Thoracic aorta (tissue), 2 donors: ENCODE data around the gene SMOC2. TPM values are rescaled to one million over a fixed set of nuclear protein-coding genes. Genes with fewer than 3 reads are reported as not detected.

Experiments
- ATAC-seq: fragments of 150-250 bp; one replicate; pipeline ENCODE4 v1.8.0; 2017; ENCODE audit warnings: low read depth; ENCODE audit not compliant: insufficient number of reproducible peaks, low FRiP score
- DNase-seq: peaks from one replicate; pipeline ENCODE4 v3.0.0-alpha.2; 2020; ENCODE audit warnings: low spot score
- H3K27ac ChIP-seq, 2 donors: fragments of 200-600 bp; sonication (generic); 1 replicate in 1 of 2; 2 replicates in 1 of 2; pipeline ENCODE4 v1.5.1; 2016; ENCODE audit warnings: mild to moderate bottlenecking in 2 of 2, moderate library complexity in 2 of 2
- H3K27me3 ChIP-seq: fragments of 200-600 bp; sonication (generic); replicated peaks from 2 replicates; pipeline ENCODE4 v1.6.0; 2016; ENCODE audit warnings: mild to moderate bottlenecking; ENCODE audit not compliant: insufficient read depth
- H3K36me3 ChIP-seq: fragments of 200-600 bp; sonication (generic); one replicate; pipeline ENCODE4 v1.5.1; 2016
- H3K4me1 ChIP-seq, 2 donors: fragments of 200-600 bp; sonication (generic); 1 replicate in 1 of 2; 2 replicates in 1 of 2; pipeline versions ENCODE4 v1.5.1 to v1.6.0; 2016; ENCODE audit warnings: low read depth in 2 of 2, mild to moderate bottlenecking in 1 of 2; ENCODE audit not compliant: control insufficient read depth in 1 of 2
- H3K4me3 ChIP-seq: fragments of 200-600 bp; sonication (generic); 2 replicates; pipeline ENCODE4 v1.5.1; 2016; ENCODE audit warnings: mild to moderate bottlenecking
- H3K9me3 ChIP-seq: fragments of 200-600 bp; sonication (generic); 2 replicates; pipeline ENCODE4 v1.5.1; 2016
- CTCF ChIP-seq: fragments of 200-600 bp; sonication (generic); IDR thresholded peaks from one replicate; pipeline ENCODE4 v1.5.1; 2019; ENCODE audit warnings: antibody characterized with exemption
- total RNA-seq, 2 donors: library from RNA; depleted of rRNA; stranded (reverse); fragments of >200 nt; gene quantifications; one replicate each; pipeline versions ENCODE4 v1.1.0 to v1.2.3, GENCODE V29; 2016

Gene SMOC2
- total RNA-seq, 2 donors from 2014 or later, result 334 to 424 TPM

DNA sequence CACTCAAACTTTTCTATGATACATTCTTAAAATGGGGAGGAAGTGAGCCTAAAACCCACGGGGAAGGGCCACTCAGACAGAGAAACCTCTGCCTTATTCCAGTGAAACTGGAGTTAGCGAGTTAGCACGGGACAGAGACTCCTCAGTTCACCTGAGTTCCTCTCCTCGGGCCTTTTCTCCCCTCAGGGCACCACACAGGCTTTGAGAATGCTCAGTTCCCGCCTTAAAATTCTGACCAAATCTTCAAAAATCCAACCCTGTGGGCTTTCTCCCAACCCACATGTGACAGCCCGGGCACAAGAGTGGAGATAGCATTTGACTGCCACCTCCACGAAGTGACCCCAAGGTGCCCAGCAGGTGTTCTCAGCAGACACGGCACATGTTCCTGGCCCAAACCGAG lies 204.3 kb downstream of the SMOC2 start:
- DNase-seq (no peak), ATAC-seq (no peak)
- Histone ChIP-seq H3K4me3 (no peak overlapping the region), H3K27ac (no peak overlapping the region), H3K27me3 (no peaks in the 10 kb centered on the region), H3K4me1 (peaks cover 10 to 35% of the 10 kb centered on the region in 2 donors), H3K9me3 (no peaks in the 10 kb centered on the region), H3K36me3 (peaks cover 5% of the 10 kb centered on the region)
- no peak for TF ChIP-seq CTCF

- Histone ChIP-seq H3K36me3 (peaks cover 2% of the 10 kb centered on the region), H3K27me3 (no peaks in the 10 kb centered on the region), H3K27ac (no peak overlapping the region), H3K4me3 (no peak overlapping the region), H3K4me1 (peaks cover 0 to 29% of the 10 kb centered on the region in 2 donors), H3K9me3 (no peaks in the 10 kb centered on the region)
- no peak for TF ChIP-seq CTCF
- DNase-seq, result no peak
- ATAC-seq, result no peak
Observed at GRCh38 chr6:168647271-168647670, 206.3 kb downstream of the SMOC2 start.

DNA sequence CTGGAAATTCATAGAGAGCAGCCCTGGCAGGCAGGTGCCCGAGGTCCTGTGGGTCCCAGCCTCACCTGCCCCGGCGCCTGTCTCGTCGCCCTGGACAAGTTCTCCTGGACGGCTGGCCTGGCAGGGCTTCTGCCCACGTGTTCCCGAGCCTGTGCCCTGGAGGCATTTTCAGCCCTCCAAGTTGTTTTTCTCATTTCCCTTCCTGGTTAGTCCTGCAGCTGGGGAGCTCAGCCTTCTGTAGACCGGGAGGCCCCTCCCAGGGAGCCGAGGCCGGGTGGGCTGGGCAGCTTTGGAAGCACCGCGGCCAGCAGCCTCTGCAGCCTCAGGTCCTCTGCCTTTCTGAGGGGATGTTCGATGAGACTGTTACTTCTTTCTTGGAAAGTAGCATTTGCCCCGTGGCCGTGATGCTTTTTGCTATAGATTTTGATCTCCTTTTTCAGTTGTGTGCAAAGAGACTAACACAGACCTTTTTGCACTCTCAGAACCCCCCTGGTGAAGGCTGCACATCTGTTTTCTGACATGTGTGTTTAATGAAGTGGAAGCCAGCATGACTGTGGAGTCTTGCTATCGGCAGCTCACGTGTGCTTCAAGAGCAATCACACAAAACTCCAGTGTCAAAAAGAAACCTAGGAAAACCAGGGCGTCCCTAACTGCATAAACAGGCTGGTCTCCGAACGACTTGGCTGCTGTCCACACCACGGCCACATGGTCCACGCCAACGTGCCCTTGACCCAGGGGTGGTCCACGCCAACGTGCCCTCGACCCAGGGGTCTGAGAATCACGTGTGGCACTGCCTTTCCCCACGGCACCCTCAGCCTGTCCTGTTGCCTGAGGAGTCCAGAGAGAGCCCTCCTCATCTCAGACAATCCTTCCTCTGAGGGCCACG lies 207.5 kb downstream of the SMOC2 start:
- TF ChIP-seq CTCF, result no peak
- H3K9me3 ChIP-seq, result no peaks in the 10 kb centered on the region
- ATAC-seq (no peak), DNase-seq (no peak)
- H3K4me1 ChIP-seq, result peaks cover 0 to 29% of the 10 kb centered on the region in 2 donors
- H3K27me3 ChIP-seq, result no peaks in the 10 kb centered on the region
- no peak overlapping the region for H3K4me3 ChIP-seq
- no peak overlapping the region for H3K27ac ChIP-seq
- peaks cover 6% of the 10 kb centered on the region for H3K36me3 ChIP-seq

DNA sequence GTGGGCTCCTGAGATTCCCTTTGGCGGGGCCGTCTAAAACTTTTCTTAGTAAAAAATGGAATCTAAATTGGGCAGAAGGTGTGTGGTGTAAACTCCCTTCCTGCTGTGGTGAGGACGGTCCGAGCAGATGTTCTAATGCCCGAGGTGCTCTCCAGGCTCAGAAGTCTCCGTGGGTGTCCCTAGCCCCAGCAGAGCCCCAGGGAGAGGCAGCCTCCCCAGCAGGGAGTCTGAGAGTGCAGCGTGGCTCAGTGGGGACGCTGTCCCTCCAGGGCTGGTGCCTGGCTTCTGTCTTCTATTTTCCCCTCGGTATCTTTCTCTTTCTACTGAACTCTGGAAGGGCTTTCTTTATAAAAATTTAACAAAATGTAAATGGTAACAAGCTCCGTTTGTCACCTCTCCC lies 208.2 kb downstream of the SMOC2 start:
- no peak overlapping the region for H3K27ac ChIP-seq
- H3K4me3 ChIP-seq, result no peak overlapping the region
- DNase-seq (no peak), ATAC-seq (no peak)
- no peak for TF ChIP-seq CTCF
- peaks cover 6% of the 10 kb centered on the region for H3K36me3 ChIP-seq
- H3K9me3 ChIP-seq, result no peaks in the 10 kb centered on the region
- H3K27me3 ChIP-seq, result no peaks in the 10 kb centered on the region
- peaks cover 0 to 29% of the 10 kb centered on the region in 2 donors for H3K4me1 ChIP-seq

GRCh38 chr6:168650671-168651111 lies 209.7 kb downstream of the SMOC2 start:
- ATAC-seq (no peak), DNase-seq (no peak)

More at GRCh38 chr6:168650671-168651111, 209.7 kb downstream of the SMOC2 start:
- Histone ChIP-seq H3K27ac (no peak overlapping the region), H3K4me1 (peaks cover 0 to 29% of the 10 kb centered on the region in 2 donors), H3K4me3 (no peak overlapping the region), H3K9me3 (no peaks in the 10 kb centered on the region), H3K27me3 (no peaks in the 10 kb centered on the region), H3K36me3 (peaks cover 6% of the 10 kb centered on the region)
- no peak for TF ChIP-seq CTCF
